ENCODE measurements around the gene ANO1. TPM values are rescaled to one million over a fixed set of nuclear protein-coding genes. Genes with fewer than 3 reads are reported as not detected.

ANO1 gene
- total RNA-seq, 1 experiment from 2014 or later: 10.9 TPM

GRCh38 chr11:70075836-70076235 lies 2.3 kb upstream of the ANO1 start:
- Mint-ChIP-seq H3K36me3 (ENCODE audit: insufficient read depth in 1 of 3, low read depth in 3 of 3) (no peaks in the 10 kb centered on the region; a peak in 1 of 7 replicates), H3K27me3 (ENCODE audit: low read depth) (peaks cover 78% of the 10 kb centered on the region), H3K4me1 (peaks cover 37 to 41% of the 10 kb centered on the region in 2 experiments), H3K9me3 (no peaks in the 10 kb centered on the region), H3K27ac (no peak overlapping the region), H3K4me3 (no peak overlapping the region)
- Histone ChIP-seq H4K5ac (ENCODE audit: insufficient read length, low read depth, low read length) (no peak overlapping the region), H3K4me1 (ENCODE audit: insufficient read depth, low read length) (peaks cover 7% of the 10 kb centered on the region; the same call in 1 of the 2 replicates), H3K23ac (ENCODE audit: insufficient read length, low read depth, low read length) (no peak overlapping the region), H3K18ac (ENCODE audit: insufficient read length, low read depth, low read length) (no peak overlapping the region), H2BK12ac (ENCODE audit: insufficient read length, low read depth, low read length) (no peak overlapping the region), H3K79me1 (ENCODE audit: insufficient read depth, low read depth, low read length, poor library complexity, severe bottlenecking) (no peaks in the 10 kb centered on the region), H2AK5ac (ENCODE audit: insufficient read length, low read length) (no peak overlapping the region), H3K23me2 (ENCODE audit: insufficient read length, low read depth, low read length, poor library complexity, severe bottlenecking) (peaks cover 4% of the 10 kb centered on the region), H3K9ac (ENCODE audit: extremely low read depth, insufficient read length, low read length) (no peak overlapping the region), H4K91ac (ENCODE audit: insufficient read length, low read depth, low read length) (no peak overlapping the region), H3K9me3 (ENCODE audit: control insufficient read depth, low read depth, low read length) (no peaks in the 10 kb centered on the region), H3K4me2 (ENCODE audit: insufficient read depth, insufficient read length, low read length) (no peak overlapping the region), H3K4ac (ENCODE audit: low read depth, low read length) (no peak overlapping the region), H3K79me2 (ENCODE audit: insufficient read depth, low read length) (no peaks in the 10 kb centered on the region), H4K8ac (replicated peaks; ENCODE audit: insufficient read length, low read depth, low read length) (no peak overlapping the region), H2AFZ (ENCODE audit: low read length) (no peak overlapping the region), H2BK120ac (ENCODE audit: low read depth, low read length, poor library complexity, severe bottlenecking) (no peak overlapping the region), H2BK15ac (ENCODE audit: low read depth, low read length) (no peak overlapping the region), H2BK5ac (ENCODE audit: insufficient read length, low read length) (no peak overlapping the region), H3K27ac (ENCODE audit: insufficient read length, low read depth, low read length) (no peak overlapping the region), H4K20me1 (ENCODE audit: control insufficient read depth, insufficient read depth, insufficient read length) (no peaks in the 10 kb centered on the region), H3K14ac (ENCODE audit: insufficient read depth, low read length) (no peak overlapping the region), H3K56ac (ENCODE audit: insufficient read length, low read depth, low read length) (no peak overlapping the region), H3T11ph (ENCODE audit: low read length) (no peak overlapping the region), H2BK20ac (ENCODE audit: low read depth, low read length, poor library complexity, severe bottlenecking) (no peak overlapping the region), H3K27me3 (ENCODE audit: insufficient read depth, low read length) (peaks cover 24% of the 10 kb centered on the region; the same call in 1 of the 2 replicates)
- TF ChIP-seq, protein P1, sequence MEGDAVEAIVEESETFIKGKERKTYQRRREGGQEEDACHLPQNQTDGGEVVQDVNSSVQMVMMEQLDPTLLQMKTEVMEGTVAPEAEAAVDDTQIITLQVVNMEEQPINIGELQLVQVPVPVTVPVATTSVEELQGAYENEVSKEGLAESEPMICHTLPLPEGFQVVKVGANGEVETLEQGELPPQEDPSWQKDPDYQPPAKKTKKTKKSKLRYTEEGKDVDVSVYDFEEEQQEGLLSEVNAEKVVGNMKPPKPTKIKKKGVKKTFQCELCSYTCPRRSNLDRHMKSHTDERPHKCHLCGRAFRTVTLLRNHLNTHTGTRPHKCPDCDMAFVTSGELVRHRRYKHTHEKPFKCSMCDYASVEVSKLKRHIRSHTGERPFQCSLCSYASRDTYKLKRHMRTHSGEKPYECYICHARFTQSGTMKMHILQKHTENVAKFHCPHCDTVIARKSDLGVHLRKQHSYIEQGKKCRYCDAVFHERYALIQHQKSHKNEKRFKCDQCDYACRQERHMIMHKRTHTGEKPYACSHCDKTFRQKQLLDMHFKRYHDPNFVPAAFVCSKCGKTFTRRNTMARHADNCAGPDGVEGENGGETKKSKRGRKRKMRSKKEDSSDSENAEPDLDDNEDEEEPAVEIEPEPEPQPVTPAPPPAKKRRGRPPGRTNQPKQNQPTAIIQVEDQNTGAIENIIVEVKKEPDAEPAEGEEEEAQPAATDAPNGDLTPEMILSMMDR (conservative IDR thresholded peaks at IDR 0.05): no peak
- peak; percentile 21 for DNase-seq
- WGBS (ENCODE audit: extremely low coverage, insufficient read length, low lambda C conversion rate): no CpG with 5 or more reads among the region's 8 CpGs

Measured in H9 (cell line).